PC-3 (cell line): ENCODE results near the gene SIPA1L2.

Experiments
- CTCF ChIP-seq: fragments of 300-600 bp; sonication (generic); conservative IDR thresholded peaks from 2 replicates; pipeline ENCODE4 v1.5.1; 2017; ENCODE audit warnings: antibody characterized with exemption, low read depth, mild to moderate bottlenecking, low read length
- EZH2 ChIP-seq: fragments of 300-600 bp; sonication (generic); IDR thresholded peaks from one replicate; pipeline ENCODE4 v1.6.1; 2017; ENCODE audit warnings: antibody characterized with exemption, mild to moderate bottlenecking, low read length; ENCODE audit not compliant: unreplicated experiment
- EZH2phosphoT487 ChIP-seq: fragments of 300-600 bp; sonication (generic); IDR thresholded peaks from 2 replicates; pipeline ENCODE4 v1.6.1; 2018; ENCODE audit warnings: mild to moderate bottlenecking, antibody characterized with exemption, low read length, borderline replicate concordance

DNA sequence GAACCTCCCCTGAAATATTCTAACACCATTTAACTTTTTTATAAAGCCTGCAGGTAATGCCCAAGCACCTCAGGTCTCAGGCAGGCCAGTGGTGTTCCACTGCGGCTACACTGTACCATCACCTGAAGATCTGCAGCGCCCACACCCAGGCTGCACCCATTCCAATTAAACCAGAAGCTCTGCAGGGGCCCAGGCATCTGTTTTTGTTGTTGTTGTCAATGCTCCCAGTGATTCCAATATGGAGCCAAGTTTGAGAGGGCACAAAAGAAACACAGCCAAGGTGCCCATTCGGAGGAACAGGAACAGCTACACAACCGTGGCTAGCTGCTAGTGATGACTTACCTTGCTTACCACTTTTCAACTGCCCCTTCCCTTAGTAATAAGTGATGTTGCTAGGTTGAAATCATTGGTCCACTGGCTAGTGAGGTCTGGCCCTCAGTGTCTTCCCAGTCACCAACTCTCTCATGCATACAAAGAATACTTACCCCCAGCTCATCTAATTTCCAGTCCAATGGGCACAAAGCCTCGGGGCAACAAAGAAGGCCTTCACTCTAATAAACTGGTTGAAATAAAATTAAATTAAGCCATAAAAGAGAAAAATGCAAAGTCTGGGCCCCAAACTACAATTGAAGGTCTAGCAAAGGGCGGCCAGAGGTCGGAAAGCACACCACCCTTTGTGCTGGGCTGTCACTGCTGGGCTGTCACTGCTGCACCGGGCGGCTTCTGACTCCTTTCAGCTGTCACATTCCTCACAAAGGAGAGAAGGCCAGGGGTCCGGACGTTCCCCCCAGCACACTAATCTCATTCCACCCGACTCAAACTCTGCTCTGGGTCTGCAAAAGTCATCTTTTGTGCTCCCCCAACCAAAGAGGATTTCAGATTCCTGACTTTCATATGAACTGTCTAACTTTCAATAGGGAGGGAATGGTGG, 34.9 kb downstream of the SIPA1L2 start:
- TF ChIP-seq CTCF: no peak
- TF ChIP-seq EZH2: no peak
- no peak for TF ChIP-seq EZH2phosphoT487
